HepG2 (cell line): ENCODE results near the gene C22orf39. TPM values are rescaled to one million over a fixed set of nuclear protein-coding genes. Genes with fewer than 3 reads are reported as not detected.
A peak's percentile ranks its signal among the peaks of the same experiment; 100 is the strongest.

Experiments used
- CEBPB ChIP-seq: IDR thresholded peaks from 2 replicates; pipeline ENCODE4 v1.6.1; 2011; ENCODE audit warnings: low read depth, low read length, improper control_type of control experiment, borderline replicate concordance
- HOXA7 ChIP-seq: sonication (generic); formaldehyde crosslinking; IDR thresholded peaks from 2 replicates; pipeline ENCODE4 v1.8.1; 2022; ENCODE audit warnings: mild to moderate bottlenecking, missing genetic modification reagents, moderate library complexity
- KAT7 ChIP-seq: IDR thresholded peaks from 2 replicates; pipeline ENCODE4 v1.6.1; 2018; ENCODE audit warnings: borderline replicate concordance, missing compliant biosample characterization
- KDM5A ChIP-seq: fragments of 200-600 bp; sonication (generic); IDR thresholded peaks from 2 replicates; pipeline ENCODE4 v1.7.0; 2018; ENCODE audit warnings: antibody characterized with exemption, mild to moderate bottlenecking, low read length, borderline replicate concordance
- KLF13 ChIP-seq: sonication (generic); formaldehyde crosslinking; IDR thresholded peaks from 2 replicates; pipeline ENCODE4 v1.4.0; 2020; ENCODE audit warnings: mild to moderate bottlenecking, missing genetic modification reagents
- KMT2A ChIP-seq: sonication (generic); formaldehyde crosslinking; IDR thresholded peaks from 2 replicates; pipeline ENCODE4 v1.4.0; 2020; ENCODE audit warnings: missing genetic modification reagents
- POLR2G ChIP-seq: fragments of 200-400 bp; formaldehyde crosslinking; IDR thresholded peaks from 2 replicates; pipeline ENCODE4 v1.6.1; 2018; ENCODE audit warnings: mild to moderate bottlenecking, low read depth, low read length, moderate library complexity
- SKI ChIP-seq: fragments of 450-650 bp; IDR thresholded peaks from one replicate; pipeline ENCODE4 v1.6.1; 2018; ENCODE audit warnings: mild to moderate bottlenecking; ENCODE audit not compliant: partially characterized antibody
- SNAPC2 ChIP-seq: sonication (generic); formaldehyde crosslinking; IDR thresholded peaks from 2 replicates; pipeline ENCODE4 v1.8.1; 2022; ENCODE audit warnings: mild to moderate bottlenecking, missing genetic modification reagents
- TBP ChIP-seq: sonication (generic); formaldehyde crosslinking; IDR thresholded peaks from 2 replicates; pipeline ENCODE4 v1.5.0; 2020; ENCODE audit warnings: missing genetic modification reagents
- TOE1 ChIP-seq: sonication (generic); formaldehyde crosslinking; IDR thresholded peaks from 2 replicates; pipeline ENCODE4 v1.4.0; 2020; ENCODE audit warnings: mild to moderate bottlenecking, missing genetic modification reagents
- ZNF224 ChIP-seq: sonication (generic); formaldehyde crosslinking; IDR thresholded peaks from 2 replicates; pipeline ENCODE4 v1.5.0; 2020; ENCODE audit warnings: mild to moderate bottlenecking, missing genetic modification reagents
- ZNF644 ChIP-seq: IDR thresholded peaks from 2 replicates; pipeline ENCODE4 v1.6.1; 2016; ENCODE audit warnings: low read depth
- ZNF660 ChIP-seq: sonication (generic); formaldehyde crosslinking; IDR thresholded peaks from 2 replicates; pipeline ENCODE4 v1.5.1; 2020; ENCODE audit warnings: mild to moderate bottlenecking, low read depth, missing genetic modification reagents, borderline replicate concordance
- ZNF772 ChIP-seq: sonication (generic); formaldehyde crosslinking; IDR thresholded peaks from 2 replicates; pipeline ENCODE4 v1.5.0; 2020; ENCODE audit warnings: mild to moderate bottlenecking, missing genetic modification reagents
- polyA plus RNA-seq, 8 experiments: library from polyadenylated mRNA; depleted of rRNA in 3 of 8; stranded (reverse) in 7 of 8; unstranded in 1 of 8; fragments of >200 nt; fragmentation: Illumina TruSeq in 4 of 8; extraction: Trizol in 4 of 8; gene quantifications; 2 replicates each; pipeline versions ENCODE4 v1.2.1 to v1.2.3, GENCODE V29; 2011 to 2016; ENCODE audit warnings: low read depth in 4 of 8, missing spikeins in 1 of 8, mixed read lengths in 1 of 8; ENCODE audit not compliant: insufficient read depth in 1 of 8
- total RNA-seq, 5 experiments: library from RNA; depleted of rRNA; stranded (reverse); fragments of >200 nt; fragmentation: Illumina TruSeq; extraction: Trizol; gene quantifications; 2 replicates each; pipeline ENCODE4 v1.2.3, GENCODE V29; 2016; ENCODE audit warnings: low read depth in 1 of 5
- TF ChIP-seq, protein P1 (sequence below): sonication (generic); formaldehyde crosslinking; IDR thresholded peaks from 2 replicates; pipeline ENCODE4 v1.4.0; 2020; ENCODE audit warnings: missing genetic modification reagents
- TF ChIP-seq, protein P2 (sequence below): sonication (generic); formaldehyde crosslinking; IDR thresholded peaks from 2 replicates; pipeline ENCODE4 v1.5.1; 2020; ENCODE audit warnings: missing genetic modification reagents, mild to moderate bottlenecking, borderline replicate concordance
- TF ChIP-seq, protein P3 (sequence below): IDR thresholded peaks from 2 replicates; pipeline ENCODE4 v1.6.1; 2016
- TF ChIP-seq, protein P4 (sequence below): fragments of 450-650 bp; IDR thresholded peaks from 2 replicates; pipeline ENCODE4 v1.6.1; 2017; ENCODE audit warnings: mild to moderate bottlenecking
- TF ChIP-seq, protein P5 (sequence below): sonication (generic); formaldehyde crosslinking; IDR thresholded peaks from 2 replicates; pipeline ENCODE4 v1.8.0; 2022; ENCODE audit warnings: mild to moderate bottlenecking, missing genetic modification reagents, moderate library complexity

Gene C22orf39
- total and polyA plus RNA-seq, 2 of the 13 experiments (the other 11 are each of a cell fraction or from before 2014, with no cell fraction given): 23.4 to 26.4 TPM

DNA sequence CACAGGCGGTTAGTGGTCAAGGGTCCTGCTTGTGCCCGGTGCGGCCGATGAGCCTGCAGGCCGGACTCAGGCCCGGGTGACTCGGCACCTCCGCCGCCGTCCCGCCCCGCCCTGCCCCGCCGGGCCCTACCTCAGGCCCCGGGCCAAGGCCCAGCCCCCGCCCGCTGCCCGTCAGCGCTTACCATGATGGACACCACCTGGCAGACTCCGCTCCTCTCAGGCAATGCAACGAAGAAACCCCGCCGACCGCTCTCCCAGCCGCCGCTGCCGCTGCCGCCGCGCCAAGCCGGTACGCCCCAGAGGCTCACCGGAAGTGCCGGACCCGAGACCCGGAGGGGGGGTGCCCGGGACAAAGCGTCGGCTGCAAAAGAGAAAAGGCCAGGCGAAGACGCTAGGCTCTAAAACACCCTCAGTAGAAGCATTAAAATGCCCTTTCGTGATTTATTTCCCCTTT is 31.4 kb upstream of the C22orf39 start, which contains the start of gene UFD1 (continued):
- TF ChIP-seq, protein P1, sequence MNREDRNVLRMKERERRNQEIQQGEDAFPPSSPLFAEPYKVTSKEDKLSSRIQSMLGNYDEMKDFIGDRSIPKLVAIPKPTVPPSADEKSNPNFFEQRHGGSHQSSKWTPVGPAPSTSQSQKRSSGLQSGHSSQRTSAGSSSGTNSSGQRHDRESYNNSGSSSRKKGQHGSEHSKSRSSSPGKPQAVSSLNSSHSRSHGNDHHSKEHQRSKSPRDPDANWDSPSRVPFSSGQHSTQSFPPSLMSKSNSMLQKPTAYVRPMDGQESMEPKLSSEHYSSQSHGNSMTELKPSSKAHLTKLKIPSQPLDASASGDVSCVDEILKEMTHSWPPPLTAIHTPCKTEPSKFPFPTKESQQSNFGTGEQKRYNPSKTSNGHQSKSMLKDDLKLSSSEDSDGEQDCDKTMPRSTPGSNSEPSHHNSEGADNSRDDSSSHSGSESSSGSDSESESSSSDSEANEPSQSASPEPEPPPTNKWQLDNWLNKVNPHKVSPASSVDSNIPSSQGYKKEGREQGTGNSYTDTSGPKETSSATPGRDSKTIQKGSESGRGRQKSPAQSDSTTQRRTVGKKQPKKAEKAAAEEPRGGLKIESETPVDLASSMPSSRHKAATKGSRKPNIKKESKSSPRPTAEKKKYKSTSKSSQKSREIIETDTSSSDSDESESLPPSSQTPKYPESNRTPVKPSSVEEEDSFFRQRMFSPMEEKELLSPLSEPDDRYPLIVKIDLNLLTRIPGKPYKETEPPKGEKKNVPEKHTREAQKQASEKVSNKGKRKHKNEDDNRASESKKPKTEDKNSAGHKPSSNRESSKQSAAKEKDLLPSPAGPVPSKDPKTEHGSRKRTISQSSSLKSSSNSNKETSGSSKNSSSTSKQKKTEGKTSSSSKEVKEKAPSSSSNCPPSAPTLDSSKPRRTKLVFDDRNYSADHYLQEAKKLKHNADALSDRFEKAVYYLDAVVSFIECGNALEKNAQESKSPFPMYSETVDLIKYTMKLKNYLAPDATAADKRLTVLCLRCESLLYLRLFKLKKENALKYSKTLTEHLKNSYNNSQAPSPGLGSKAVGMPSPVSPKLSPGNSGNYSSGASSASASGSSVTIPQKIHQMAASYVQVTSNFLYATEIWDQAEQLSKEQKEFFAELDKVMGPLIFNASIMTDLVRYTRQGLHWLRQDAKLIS: no peak
- TF ChIP-seq, protein P2, sequence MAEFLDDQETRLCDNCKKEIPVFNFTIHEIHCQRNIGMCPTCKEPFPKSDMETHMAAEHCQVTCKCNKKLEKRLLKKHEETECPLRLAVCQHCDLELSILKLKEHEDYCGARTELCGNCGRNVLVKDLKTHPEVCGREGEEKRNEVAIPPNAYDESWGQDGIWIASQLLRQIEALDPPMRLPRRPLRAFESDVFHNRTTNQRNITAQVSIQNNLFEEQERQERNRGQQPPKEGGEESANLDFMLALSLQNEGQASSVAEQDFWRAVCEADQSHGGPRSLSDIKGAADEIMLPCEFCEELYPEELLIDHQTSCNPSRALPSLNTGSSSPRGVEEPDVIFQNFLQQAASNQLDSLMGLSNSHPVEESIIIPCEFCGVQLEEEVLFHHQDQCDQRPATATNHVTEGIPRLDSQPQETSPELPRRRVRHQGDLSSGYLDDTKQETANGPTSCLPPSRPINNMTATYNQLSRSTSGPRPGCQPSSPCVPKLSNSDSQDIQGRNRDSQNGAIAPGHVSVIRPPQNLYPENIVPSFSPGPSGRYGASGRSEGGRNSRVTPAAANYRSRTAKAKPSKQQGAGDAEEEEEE (CRISPR knock-in tag): no peak
- TF ChIP-seq KMT2A: peak; percentile 63; the same call in 1 of the 2 replicates
- no peak for TF ChIP-seq ZNF644 (CRISPR knock-in tag)
- no peak for TF ChIP-seq CEBPB
- TF ChIP-seq KLF13 (CRISPR knock-in tag): no peak
- no peak for TF ChIP-seq ZNF660 (CRISPR knock-in tag)
- TF ChIP-seq SNAPC2 (CRISPR knock-in tag): no peak
- TF ChIP-seq, protein P3, sequence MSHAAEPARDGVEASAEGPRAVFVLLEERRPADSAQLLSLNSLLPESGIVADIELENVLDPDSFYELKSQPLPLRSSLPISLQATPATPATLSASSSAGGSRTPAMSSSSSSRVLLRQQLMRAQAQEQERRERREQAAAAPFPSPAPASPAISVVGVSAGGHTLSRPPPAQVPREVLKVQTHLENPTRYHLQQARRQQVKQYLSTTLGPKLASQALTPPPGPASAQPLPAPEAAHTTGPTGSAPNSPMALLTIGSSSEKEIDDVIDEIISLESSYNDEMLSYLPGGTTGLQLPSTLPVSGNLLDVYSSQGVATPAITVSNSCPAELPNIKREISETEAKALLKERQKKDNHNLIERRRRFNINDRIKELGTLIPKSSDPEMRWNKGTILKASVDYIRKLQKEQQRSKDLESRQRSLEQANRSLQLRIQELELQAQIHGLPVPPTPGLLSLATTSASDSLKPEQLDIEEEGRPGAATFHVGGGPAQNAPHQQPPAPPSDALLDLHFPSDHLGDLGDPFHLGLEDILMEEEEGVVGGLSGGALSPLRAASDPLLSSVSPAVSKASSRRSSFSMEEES: no peak
- TF ChIP-seq, protein P4, sequence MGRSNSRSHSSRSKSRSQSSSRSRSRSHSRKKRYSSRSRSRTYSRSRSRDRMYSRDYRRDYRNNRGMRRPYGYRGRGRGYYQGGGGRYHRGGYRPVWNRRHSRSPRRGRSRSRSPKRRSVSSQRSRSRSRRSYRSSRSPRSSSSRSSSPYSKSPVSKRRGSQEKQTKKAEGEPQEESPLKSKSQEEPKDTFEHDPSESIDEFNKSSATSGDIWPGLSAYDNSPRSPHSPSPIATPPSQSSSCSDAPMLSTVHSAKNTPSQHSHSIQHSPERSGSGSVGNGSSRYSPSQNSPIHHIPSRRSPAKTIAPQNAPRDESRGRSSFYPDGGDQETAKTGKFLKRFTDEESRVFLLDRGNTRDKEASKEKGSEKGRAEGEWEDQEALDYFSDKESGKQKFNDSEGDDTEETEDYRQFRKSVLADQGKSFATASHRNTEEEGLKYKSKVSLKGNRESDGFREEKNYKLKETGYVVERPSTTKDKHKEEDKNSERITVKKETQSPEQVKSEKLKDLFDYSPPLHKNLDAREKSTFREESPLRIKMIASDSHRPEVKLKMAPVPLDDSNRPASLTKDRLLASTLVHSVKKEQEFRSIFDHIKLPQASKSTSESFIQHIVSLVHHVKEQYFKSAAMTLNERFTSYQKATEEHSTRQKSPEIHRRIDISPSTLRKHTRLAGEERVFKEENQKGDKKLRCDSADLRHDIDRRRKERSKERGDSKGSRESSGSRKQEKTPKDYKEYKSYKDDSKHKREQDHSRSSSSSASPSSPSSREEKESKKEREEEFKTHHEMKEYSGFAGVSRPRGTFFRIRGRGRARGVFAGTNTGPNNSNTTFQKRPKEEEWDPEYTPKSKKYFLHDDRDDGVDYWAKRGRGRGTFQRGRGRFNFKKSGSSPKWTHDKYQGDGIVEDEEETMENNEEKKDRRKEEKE: no peak
- TF ChIP-seq KAT7 (CRISPR knock-in tag): 0 out of 2 replicates have a peak, but pooled peaks have one; percentile 9
- TF ChIP-seq TOE1 (CRISPR knock-in tag): no peak
- TF ChIP-seq HOXA7 (CRISPR knock-in tag): no peak
- peak; percentile 69 for TF ChIP-seq POLR2G
- TF ChIP-seq KDM5A: no peak
- TF ChIP-seq SKI: no peak
- no peak; the same call in 1 of the 2 replicates for TF ChIP-seq ZNF772 (CRISPR knock-in tag)
- no peak for TF ChIP-seq ZNF224 (CRISPR knock-in tag)
- no peak for TF ChIP-seq TBP (CRISPR knock-in tag)
- TF ChIP-seq, protein P5, sequence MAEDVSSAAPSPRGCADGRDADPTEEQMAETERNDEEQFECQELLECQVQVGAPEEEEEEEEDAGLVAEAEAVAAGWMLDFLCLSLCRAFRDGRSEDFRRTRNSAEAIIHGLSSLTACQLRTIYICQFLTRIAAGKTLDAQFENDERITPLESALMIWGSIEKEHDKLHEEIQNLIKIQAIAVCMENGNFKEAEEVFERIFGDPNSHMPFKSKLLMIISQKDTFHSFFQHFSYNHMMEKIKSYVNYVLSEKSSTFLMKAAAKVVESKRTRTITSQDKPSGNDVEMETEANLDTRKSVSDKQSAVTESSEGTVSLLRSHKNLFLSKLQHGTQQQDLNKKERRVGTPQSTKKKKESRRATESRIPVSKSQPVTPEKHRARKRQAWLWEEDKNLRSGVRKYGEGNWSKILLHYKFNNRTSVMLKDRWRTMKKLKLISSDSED (CRISPR knock-in tag): no peak
